NCI-H82 (cell line): Measurements from ENCODE around the gene OR2A25.

Source experiments
- DNase-seq: peaks from one replicate; lab custom pipeline; 2025; lab: John Stamatoyannopoulos, UW

OR2A25 gene

DNA sequence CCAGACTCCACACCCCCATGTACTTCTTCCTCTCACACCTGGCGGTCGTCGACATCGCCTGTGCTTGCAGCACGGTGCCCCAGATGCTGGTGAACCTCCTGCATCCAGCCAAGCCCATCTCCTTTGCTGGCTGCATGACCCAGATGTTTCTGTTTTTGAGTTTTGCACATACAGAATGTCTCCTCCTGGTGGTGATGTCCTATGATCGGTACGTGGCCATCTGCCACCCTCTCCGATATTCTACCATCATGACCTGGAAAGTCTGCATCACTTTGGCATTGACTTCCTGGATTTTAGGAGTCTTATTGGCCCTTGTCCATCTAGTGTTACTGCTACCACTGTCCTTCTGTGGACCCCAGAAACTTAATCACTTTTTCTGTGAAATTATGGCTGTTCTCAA is 4.8 kb downstream of the OR2A25 start:
- peak; percentile 4 for DNase-seq

DNA sequence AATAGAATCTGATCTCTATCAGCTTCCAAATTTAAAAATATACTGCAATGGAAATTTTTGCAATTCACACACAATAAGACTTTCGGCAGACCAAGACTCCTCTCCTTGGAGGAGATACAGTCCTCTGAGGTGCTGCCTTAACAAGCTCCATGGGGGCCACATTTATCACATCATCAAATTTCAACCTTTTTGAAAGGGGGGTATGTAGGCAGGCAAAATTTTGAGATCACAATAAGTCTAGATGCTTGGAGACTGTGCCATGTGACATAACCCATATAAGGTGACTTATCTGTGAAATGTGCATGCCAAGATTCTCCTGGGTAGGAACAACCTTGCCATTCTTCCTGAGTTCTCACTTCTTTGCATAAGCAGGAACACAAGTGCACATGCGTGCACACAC is 16.4 kb downstream of the OR2A25 start, which contains the start of gene OR2A12:
Gene OR2A12 (plus strand): TSS at position 301 of the 400 bp plus-strand sequence. CDS start 8,830 bp downstream, outside the sequence.
- DNase-seq, result no peak

DNA sequence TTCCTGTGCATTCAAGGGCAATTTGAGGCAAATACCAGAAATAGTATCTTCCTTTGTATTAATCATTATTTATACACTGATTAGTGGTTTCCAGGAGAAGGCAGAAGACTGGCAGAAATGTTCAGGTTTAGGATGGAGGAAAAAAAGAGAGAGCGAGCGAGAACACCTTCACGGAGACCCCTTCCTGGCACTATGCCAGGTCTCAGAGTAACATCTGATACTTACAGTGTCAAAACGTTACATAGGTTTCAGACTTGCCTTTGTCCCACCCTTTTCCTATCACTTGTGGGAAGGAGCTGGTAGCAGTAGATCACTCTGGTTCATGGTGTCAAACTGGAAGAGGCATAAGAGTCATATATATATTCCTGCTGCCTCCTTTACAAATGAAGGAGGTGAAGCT is 17.1 kb downstream of the OR2A25 start:
- peak; percentile 13 for DNase-seq

DNA sequence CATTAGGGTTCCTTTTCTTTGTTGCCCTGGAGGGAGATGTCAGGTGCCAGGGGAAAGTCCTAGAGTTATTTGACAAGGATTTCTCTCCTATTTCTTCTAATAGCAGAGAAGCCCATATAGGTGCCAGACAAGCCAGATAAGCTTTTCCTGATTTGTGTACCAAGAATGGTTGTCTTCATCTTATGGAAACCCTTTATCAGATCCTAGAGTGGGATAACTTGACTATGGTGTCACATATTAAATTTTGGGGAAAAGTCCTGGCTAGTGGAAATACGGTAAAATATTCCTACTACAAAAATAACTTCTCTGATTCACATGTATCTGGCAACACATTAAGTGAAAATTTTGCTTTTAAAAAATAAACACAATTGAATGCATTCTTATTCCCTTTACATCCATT is 17.6 kb downstream of the OR2A25 start:
- DNase-seq, result no peak

DNA sequence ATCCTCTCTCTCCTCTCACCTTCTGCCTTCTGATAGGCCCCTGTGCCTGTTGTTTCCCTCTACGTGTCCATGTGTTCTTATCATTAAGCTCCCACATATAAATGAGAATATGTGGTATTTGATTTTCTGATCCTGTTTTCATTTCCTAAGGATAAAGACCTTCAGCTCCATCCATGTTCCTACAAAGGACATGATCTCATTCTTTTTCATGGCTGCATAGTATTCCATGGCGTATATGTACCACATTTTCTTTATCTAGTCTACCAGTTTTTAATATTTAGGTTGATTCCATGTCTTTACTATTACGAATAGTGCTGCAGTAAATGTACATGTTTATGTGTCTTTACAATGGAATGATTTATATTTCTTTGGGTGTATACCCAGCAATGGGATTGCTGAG is 21.1 kb downstream of the OR2A25 start:
- no peak for DNase-seq

DNA sequence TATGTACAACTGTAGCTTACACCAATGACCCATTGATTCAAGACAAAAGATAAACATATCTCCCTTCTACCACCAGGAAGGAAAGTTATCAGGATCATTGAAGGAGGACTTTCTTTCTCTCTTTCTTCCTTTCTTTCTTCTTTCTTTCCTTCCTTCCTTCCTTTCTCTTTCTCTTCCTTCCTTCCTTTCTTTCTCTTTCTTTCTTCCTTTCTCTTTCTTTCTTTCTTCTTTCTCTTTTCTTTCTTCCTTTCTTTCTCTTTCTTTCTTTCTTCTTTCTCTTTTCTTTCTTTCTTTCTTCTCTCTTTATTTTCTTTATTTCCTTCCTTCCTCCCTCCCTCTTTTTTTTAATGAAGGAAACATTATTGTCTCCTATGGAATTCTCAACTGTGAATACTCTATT is 29.2 kb downstream of the OR2A25 start:
- no peak for DNase-seq

DNA sequence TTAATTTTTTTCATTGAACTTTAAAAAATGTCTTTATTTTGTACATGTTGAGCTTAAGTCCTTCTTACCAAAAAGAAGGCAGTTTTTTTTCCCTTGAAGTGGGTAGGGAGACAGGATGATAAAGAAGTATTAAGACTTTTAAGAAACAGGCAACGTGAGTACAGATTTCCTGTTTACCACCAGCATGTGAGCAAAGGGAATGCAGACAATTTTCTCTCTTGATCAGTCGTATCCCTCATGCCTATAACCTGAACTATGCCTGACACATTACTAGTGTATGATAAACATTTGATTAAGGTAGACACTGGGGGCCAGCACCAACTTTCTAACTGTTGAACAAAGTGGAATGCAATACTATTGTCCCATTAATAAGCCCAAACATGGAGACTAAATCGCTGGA is 31.0 kb downstream of the OR2A25 start:
- no peak for DNase-seq

DNA sequence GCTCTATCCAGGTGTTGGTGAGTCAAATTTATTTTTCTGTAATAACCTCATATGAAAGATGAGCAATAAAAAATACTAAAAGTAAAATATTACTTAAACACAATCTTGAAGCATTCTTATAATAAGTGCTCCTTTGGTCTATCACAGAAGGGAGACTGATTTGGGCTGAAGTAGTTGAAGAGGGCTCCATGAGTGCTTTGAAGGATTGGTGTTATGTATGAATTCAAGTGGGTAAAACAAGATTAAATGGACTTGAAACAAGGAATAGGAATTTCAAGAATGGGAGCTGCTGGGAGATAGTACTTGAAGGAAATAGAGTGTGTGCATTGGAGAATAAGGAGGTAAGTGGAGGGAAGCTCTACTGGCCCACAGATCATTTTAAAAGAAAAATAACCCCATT is 32.4 kb downstream of the OR2A25 start:
- DNase-seq, result no peak

DNA sequence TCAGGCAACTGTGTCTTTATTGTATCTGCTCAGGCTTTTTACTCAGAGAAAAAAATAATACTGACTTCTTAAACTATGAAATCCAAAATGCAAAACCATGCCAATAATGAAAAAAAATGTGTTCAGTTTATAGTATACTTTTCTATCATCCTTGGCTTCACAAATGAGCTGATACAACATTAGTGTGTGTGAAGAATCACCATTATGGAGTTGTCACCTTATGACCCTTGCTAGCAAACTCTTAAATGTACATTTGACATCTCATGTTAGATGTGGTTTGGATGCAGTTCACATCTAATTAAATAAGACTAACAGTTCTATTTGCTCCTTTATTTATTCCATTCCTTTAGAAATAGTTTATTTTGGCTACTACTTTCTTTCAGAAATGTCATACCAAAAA is 35.6 kb downstream of the OR2A25 start:
- no peak for DNase-seq

DNA sequence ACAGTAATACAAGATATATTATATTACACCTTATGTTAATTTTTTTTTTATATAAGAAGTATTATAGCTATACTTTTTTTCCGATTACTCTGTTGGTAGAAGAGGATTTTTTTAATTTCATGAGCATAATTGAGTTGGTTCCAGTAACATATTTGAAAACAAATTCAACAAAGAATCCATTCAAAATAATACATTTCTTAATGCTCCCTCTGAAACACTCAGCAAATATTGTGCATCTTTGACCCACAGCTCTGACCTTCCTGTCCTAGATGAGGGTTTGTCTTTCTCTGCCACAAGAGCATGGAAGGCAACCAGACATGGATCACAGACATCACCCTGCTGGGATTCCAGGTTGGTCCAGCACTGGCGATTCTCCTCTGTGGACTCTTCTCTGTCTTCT is 39.7 kb downstream of the OR2A25 start, which contains the start of gene OR2A2:
Gene OR2A2 (plus strand): TSS at position 301 of the 400 bp plus-strand sequence. CDS start 0 bp downstream, at position 301.
- DNase-seq, result no peak

DNA sequence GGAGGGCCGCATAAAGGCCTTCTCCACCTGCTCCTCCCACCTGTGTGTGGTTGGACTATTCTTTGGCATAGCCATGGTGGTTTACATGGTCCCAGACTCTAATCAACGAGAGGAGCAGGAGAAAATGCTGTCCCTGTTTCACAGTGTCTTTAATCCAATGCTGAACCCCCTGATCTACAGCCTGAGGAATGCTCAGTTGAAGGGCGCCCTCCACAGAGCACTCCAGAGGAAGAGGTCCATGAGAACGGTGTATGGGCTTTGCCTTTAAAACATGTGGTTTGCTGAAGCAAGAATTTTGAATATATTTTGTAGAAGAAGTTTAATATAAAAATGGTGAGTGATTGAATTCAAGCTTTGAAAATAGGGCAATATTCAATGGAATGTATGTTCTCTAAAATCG is 40.7 kb downstream of the OR2A25 start:
- DNase-seq, result no peak

DNA sequence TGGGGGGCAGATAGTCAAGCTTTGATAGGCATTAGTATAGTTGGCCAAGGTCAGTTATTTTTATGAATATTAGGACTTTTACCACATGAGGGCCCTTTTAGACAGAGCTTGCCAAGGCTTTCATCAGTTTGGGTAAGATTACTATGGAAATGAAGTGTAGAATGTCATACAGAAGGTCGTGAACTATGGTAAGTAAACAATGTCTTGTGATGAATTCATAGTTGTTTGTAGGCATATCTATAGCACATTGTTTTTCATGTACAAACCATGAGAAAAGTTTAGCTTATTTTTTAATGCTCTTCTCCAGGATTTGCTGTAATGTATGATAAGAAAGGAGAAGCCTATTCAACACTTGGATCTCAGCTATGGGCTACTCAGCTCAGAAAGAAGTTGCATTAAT is 44.0 kb downstream of the OR2A25 start:
- DNase-seq, result no peak

DNA sequence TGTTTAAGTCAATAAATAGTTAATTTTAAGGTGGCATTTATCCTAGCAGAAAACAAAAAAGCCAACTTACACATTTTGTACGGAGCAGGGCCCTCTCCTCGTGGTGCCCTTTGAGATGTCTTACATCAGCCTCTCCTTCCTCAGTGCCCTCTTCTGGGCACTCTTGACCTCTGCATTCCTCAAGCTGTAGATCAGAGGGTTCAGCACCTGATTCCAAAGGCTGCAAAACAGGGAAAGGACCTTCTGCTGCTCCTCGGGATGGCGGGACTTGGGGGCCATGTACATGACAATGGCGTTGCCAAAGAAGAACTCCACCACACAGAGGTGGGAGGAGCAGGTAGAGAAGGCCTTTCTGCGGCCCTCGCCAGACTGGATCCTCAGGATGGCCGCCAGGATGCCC is 48.7 kb downstream of the OR2A25 start:
- DNase-seq, result no peak

DNA sequence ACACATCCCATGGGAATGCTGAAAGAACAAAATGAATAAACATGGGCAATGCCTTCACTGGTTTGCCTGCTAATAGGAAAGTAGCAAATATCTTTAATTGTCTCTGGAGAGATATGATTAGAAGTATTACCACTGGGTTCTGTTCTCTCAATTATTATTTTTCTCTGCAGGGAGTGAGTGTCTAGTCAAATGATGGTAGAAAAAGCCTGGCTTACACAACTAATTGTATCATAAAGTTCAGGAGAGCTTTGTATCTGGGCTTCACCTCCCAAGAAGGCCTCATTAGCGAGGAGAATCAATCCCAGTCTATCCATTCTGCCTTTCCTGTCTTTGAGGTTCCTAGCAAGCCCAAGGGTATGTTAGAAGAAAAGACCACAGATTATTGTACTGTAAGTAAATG is 53.3 kb downstream of the OR2A25 start, which contains the start of gene OR2A14:
Gene OR2A14 (plus strand): TSS at position 301 of the 400 bp plus-strand sequence. CDS start 5,937 bp downstream, outside the sequence.
- DNase-seq, result no peak
